GM10248 (cell line): ENCODE measurements around the gene COX15.

ENCODE experiments used
- CTCF ChIA-PET: fragments of 300-600 bp; sonication (Branson Sonifier 250); formaldehyde crosslinking; extraction: SDS; loops from one replicate; lab custom pipeline; 2021; ENCODE audit warnings: antibody characterized with exemption; lab: Yijun Ruan, JAX
- POLR2A ChIA-PET: fragments of 350-650 bp; sonication (Branson Sonifier 250); formaldehyde crosslinking; extraction: SDS; loops from one replicate; lab custom pipeline; 2020; ENCODE audit warnings: antibody characterized with exemption; lab: Yijun Ruan, JAX
- DNase-seq: peaks from one replicate; pipeline ENCODE4 v3.0.0; 2012; ENCODE audit errors: extremely low spot score
- CTCF ChIP-seq: IDR thresholded peaks from 2 replicates; pipeline ENCODE4 v1.5.1; 2012; ENCODE audit warnings: mild to moderate bottlenecking, low read depth; ENCODE audit errors: extremely low read depth, missing control alignments, control extremely low read depth

COX15 gene

GRCh38 chr10:99732033-99732842 lies at the start of gene COX15, which contains the start of gene CUTC:
TSS of gene COX15 (minus strand) at chr10:99732127. CDS start at chr10:99732049, 78 bp downstream.
TSS of gene CUTC (plus strand) at chr10:99732234. CDS start at chr10:99732349, 115 bp downstream.
- TF ChIP-seq CTCF: peak; percentile 12
- CTCF ChIA-PET: interaction anchor here (0.8 to 2.5 kb wide), 13 partner anchors 9 to 314 kb away, joined by 3 to 13 read pairs (median 4); partner anchors contain the start of genes ABCC2 and ENTPD7
- POLR2A ChIA-PET: interaction anchor here (0.6 to 1.2 kb wide), 2 partner anchors 18 to 250 kb away, joined by 3 read pairs; no protein-coding TSS in a partner anchor
- DNase-seq: peak; percentile 96

- no peak for TF ChIP-seq CTCF
- DNase-seq: no peak
- POLR2A ChIA-PET: no interaction called here
- CTCF ChIA-PET: no interaction called here
Observed at GRCh38 chr10:99779335-99779734, 47.4 kb upstream of the COX15 start.

GRCh38 chr10:99777918-99778714 lies 46.2 kb upstream of the COX15 start:
- ChIA-PET CTCF (no interaction called here), POLR2A (no interaction called here)
- TF ChIP-seq CTCF: no peak
- DNase-seq: no peak

GRCh38 chr10:99775850-99776249 lies 43.9 kb upstream of the COX15 start:
- CTCF ChIA-PET: no interaction called here
- POLR2A ChIA-PET: no interaction called here
- DNase-seq: no peak
- no peak for TF ChIP-seq CTCF

GRCh38 chr10:99770408-99771045 lies 38.6 kb upstream of the COX15 start:
- CTCF ChIA-PET: interaction anchor here (1.1 to 1.5 kb wide), 2 partner anchors 12 to 17 kb away, joined by 3 read pairs; no protein-coding TSS in a partner anchor
- no peak for TF ChIP-seq CTCF
- POLR2A ChIA-PET: no interaction called here
- DNase-seq: no peak

- no peak for DNase-seq
- TF ChIP-seq CTCF: no peak
- ChIA-PET POLR2A (no interaction called here), CTCF (interaction anchor here (1.1 to 1.5 kb wide), 2 partner anchors 12 to 18 kb away, joined by 3 read pairs; no protein-coding TSS in a partner anchor)
Observed at GRCh38 chr10:99769706-99770105, 37.8 kb upstream of the COX15 start.
